SU-DHL-6 (cell line): Measurements from ENCODE around the gene PIGH.

Source experiments
- CTCF ChIP-seq: fragments of 200-600 bp; sonication (generic); IDR thresholded peaks from one replicate; pipeline ENCODE4 v1.5.1; 2017; ENCODE audit warnings: antibody characterized with exemption, mild to moderate bottlenecking, low read length, moderate library complexity; ENCODE audit not compliant: insufficient read depth, poor library complexity, severe bottlenecking
- EZH2phosphoT487 ChIP-seq: fragments of 200-600 bp; sonication (generic), shearing (Covaris generic); conservative IDR thresholded peaks from 2 replicates; pipeline ENCODE4 v1.6.1; 2018; ENCODE audit warnings: mild to moderate bottlenecking, antibody characterized with exemption, low read length, moderate library complexity, mixed read lengths

DNA sequence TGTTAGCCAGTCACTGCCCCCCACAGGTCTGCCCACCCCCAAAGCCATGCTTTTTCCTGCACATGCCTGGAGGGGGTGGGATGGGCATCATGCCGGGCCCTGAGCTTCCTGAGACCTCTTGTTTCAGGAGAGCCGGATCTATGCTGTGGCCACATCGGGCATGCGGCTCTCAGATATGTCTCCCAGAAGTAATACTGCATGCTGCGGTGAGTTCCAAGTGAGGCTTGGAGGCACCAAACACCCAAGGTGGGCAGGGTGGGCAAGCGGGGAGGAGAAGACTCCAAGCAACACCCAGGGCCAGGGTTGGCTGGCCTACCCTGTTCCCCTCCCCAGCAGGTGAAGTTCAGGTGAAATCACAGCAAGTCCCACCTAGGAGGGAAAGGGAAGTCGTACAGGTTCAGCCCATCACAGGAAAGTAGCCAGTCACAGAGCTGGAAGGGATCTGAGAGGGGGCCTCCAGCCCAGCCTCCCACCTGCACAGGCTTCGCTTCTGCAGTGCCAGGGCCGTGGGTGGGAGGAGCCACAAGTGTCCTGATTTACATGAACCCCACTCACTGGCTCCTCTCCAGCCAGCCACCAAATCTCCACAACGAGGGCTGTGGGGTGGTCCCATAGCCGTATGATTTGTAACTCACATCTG is 30.9 kb downstream of the PIGH start:
- no peak for TF ChIP-seq CTCF
- no peak for TF ChIP-seq EZH2phosphoT487
